Upper lobe of left lung (tissue), 6 donors: ENCODE data around the gene RBM20. TPM values are rescaled to one million over a fixed set of nuclear protein-coding genes. Genes with fewer than 3 reads are reported as not detected.

ENCODE experiments used
- ATAC-seq, 2 donors: fragments of 200-7000 bp; cut with Tn5 transposase; one replicate each; pipeline ENCODE4 v1.9.1; 2022; ENCODE audit warnings: mild to moderate bottlenecking in 2 of 2, moderate library complexity in 2 of 2; ENCODE audit not compliant: low FRiP score in 2 of 2
- DNase-seq, 2 donors: peaks; one replicate each; pipeline ENCODE4 v3.0.0-alpha.2; 2019 to 2020
- H3K27ac ChIP-seq, 4 donors: fragments of 200-600 bp; sonication (generic); one replicate each; pipeline ENCODE4 v1.5.1; 2016 to 2019
- H3K27me3 ChIP-seq, 4 donors: fragments of 200-600 bp; sonication (generic); one replicate each; pipeline ENCODE4 v1.5.1; 2017 to 2019
- H3K36me3 ChIP-seq, 4 donors: fragments of 200-600 bp; sonication (generic); one replicate each; pipeline ENCODE4 v1.5.1; 2016 to 2019
- H3K4me1 ChIP-seq, 4 donors: fragments of 200-600 bp; sonication (generic); one replicate each; pipeline ENCODE4 v1.5.1; 2018 to 2019
- H3K4me3 ChIP-seq, 4 donors: fragments of 200-600 bp; sonication (generic); one replicate each; pipeline ENCODE4 v1.5.1; 2017 to 2019; ENCODE audit warnings: mild to moderate bottlenecking in 2 of 4, moderate library complexity in 1 of 4
- H3K9me3 ChIP-seq, 4 donors: fragments of 200-600 bp; sonication (generic); one replicate each; pipeline ENCODE4 v1.5.1; 2018 to 2019
- CTCF ChIP-seq, 6 experiments: fragments of 450-650 bp in 4 of 6; fragments of 200-600 bp in 2 of 6; sonication (generic) in 2 of 6; IDR thresholded peaks; one replicate each; pipeline ENCODE4 v1.5.1; 2016 to 2019; ENCODE audit warnings: antibody characterized with exemption in 6 of 6
- EP300 ChIP-seq, 4 donors: sonication (generic); formaldehyde crosslinking; IDR thresholded peaks; one replicate each; pipeline ENCODE4 v1.5.1; 2017; ENCODE audit warnings: antibody characterized with exemption in 4 of 4, control low read depth in 2 of 4
- POLR2A ChIP-seq, 4 donors: fragments of 450-650 bp; IDR thresholded peaks; one replicate each; pipeline ENCODE4 v1.5.1; 2016 to 2017; ENCODE audit warnings: antibody characterized with exemption in 4 of 4, mild to moderate bottlenecking in 2 of 4
- POLR2AphosphoS5 ChIP-seq, 2 donors: sonication (generic); formaldehyde crosslinking; IDR thresholded peaks; one replicate each; pipeline ENCODE4 v1.5.1; 2017; ENCODE audit warnings: antibody characterized with exemption in 2 of 2
- WGBS, 2 donors: methylation state at CpG; one replicate each; pipeline ENCODE4 v1.1.5; 2017 to 2018; 5-methylcytosine and 5-hydroxymethylcytosine counted together
- total RNA-seq, 6 donors: library from RNA; depleted of rRNA in 4 of 6; stranded (reverse); fragments of >200 nt in 4 of 6; gene quantifications; one replicate each; pipeline versions ENCODE4 v1.1.0 to v1.2.1, GENCODE V29; 2016 to 2021
- donor health status: DM: no; HTN: no; CAD: no; lungs with moderate emphysema.
- donor health status: DM: no; HTN: yes; CAD: no; lungs with severe emphysema.

Gene RBM20
- total RNA-seq, 6 donors from 2014 or later: 0.11 to 7.5 (median 1.5) TPM

DNA sequence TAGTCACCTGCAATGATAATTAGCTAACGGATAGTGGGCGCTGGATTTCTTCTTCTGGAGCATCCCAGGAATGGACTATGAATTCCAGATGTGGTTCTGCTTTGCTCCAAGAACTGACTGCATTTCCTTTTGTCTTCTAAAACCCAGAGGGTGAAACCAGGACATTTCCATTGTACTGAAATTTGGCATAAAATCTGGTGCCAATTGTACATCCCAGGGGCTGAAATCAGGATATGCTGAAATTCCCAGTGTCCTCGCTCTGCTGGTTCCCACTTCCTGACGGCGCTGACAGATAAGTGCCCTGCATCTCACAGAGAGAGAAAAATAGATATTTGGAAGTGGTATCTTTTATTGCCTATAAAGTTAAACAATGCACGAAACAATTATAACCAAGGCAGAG, 31.9 kb downstream of the RBM20 start:
- H3K9me3 ChIP-seq: no peaks in the 10 kb centered on the region

DNA sequence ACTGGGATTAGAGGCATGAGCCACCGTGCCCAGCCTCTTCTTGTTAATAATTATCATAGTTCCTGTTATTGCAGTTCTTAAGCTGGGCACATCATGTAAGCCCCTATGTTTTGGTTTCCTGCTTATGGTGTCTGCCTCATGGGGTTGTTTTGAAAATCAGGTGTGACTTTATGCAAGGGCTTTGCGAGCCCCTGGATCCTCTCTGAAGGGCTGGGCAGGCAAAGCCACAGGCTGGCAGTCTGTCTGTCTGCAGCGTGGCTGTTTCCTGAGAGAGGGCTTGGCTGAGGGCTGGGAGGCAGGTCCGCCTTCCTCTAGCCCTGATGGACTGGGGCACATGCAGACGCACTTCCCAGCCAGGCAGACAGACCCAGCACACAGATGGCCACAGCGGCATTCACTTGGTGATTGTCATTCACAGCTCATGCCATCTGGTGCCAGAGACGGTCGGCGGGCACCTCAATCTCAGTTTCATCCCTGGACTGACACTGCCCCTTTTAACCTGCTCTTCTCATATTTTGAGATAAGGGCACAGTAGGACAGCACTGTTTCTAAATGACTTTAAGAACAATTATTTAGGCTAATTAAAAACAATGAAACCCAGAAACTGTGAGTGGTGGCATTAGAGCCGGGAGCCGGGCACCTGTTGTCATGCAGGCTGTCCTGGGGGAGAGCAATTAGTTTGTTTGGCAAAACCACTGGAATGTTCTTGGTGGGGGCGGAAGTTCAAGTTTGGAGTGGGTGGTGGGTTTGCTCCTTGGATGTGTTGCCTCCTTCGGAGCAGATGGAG, 35.5 kb downstream of the RBM20 start:
- TF ChIP-seq POLR2AphosphoS5 (IDR thresholded peaks at IDR 0.05): no peak
- ATAC-seq: peak in 1 of 2 donors; percentile 37
- no peaks in the 10 kb centered on the region for H3K36me3 ChIP-seq
- no peaks in the 10 kb centered on the region for H3K4me1 ChIP-seq
- no peaks in the 10 kb centered on the region for H3K9me3 ChIP-seq
- no peak overlapping the region for H3K27ac ChIP-seq
- WGBS, 2 donors: 61 to 70% methylated on average over 13 of the region's 13 CpGs
- H3K4me3 ChIP-seq: no peak overlapping the region
- no peak for DNase-seq
- no peaks in the 10 kb centered on the region for H3K27me3 ChIP-seq

More for the DNA sequence above, 31.9 kb downstream of the RBM20 start:
- peaks cover 0 to 11% (median 4%) of the 10 kb centered on the region in 4 donors for H3K4me1 ChIP-seq
- ATAC-seq: no peak
- no peak for TF ChIP-seq POLR2AphosphoS5 (IDR thresholded peaks at IDR 0.05)
- TF ChIP-seq EP300 (IDR thresholded peaks at IDR 0.05): no peak
- TF ChIP-seq CTCF (IDR thresholded peaks at IDR 0.05): no peak
- no peak for TF ChIP-seq POLR2A (IDR thresholded peaks at IDR 0.05)
- no peak overlapping the region for H3K27ac ChIP-seq
- peaks cover 0 to 5% (median 0%) of the 10 kb centered on the region in 4 donors for H3K27me3 ChIP-seq
- no peak for DNase-seq
- no peak overlapping the region for H3K4me3 ChIP-seq
- WGBS, 2 donors: 48 to 60% methylated on average over 6 of the region's 6 CpGs
- no peaks in the 10 kb centered on the region for H3K36me3 ChIP-seq

- no peak overlapping the region for H3K4me3 ChIP-seq
- TF ChIP-seq POLR2AphosphoS5 (IDR thresholded peaks at IDR 0.05) (no peak), EP300 (IDR thresholded peaks at IDR 0.05) (no peak), POLR2A (IDR thresholded peaks at IDR 0.05) (no peak), CTCF (IDR thresholded peaks at IDR 0.05) (no peak)
- ATAC-seq: peak in 1 of 2 donors; percentile 21
- no peaks in the 10 kb centered on the region for H3K27me3 ChIP-seq
- H3K36me3 ChIP-seq: no peaks in the 10 kb centered on the region
- 57 to 66% methylated on average over 17 to 18 of the region's 18 CpGs for WGBS, 2 donors
- DNase-seq: peak in 1 of 2 donors; percentile 33
- no peaks in the 10 kb centered on the region for H3K4me1 ChIP-seq
- no peak overlapping the region for H3K27ac ChIP-seq
- H3K9me3 ChIP-seq: no peaks in the 10 kb centered on the region
These were observed 36.3 kb downstream of the RBM20 start for GRCh38 chr10:110680273-110681020.

DNA sequence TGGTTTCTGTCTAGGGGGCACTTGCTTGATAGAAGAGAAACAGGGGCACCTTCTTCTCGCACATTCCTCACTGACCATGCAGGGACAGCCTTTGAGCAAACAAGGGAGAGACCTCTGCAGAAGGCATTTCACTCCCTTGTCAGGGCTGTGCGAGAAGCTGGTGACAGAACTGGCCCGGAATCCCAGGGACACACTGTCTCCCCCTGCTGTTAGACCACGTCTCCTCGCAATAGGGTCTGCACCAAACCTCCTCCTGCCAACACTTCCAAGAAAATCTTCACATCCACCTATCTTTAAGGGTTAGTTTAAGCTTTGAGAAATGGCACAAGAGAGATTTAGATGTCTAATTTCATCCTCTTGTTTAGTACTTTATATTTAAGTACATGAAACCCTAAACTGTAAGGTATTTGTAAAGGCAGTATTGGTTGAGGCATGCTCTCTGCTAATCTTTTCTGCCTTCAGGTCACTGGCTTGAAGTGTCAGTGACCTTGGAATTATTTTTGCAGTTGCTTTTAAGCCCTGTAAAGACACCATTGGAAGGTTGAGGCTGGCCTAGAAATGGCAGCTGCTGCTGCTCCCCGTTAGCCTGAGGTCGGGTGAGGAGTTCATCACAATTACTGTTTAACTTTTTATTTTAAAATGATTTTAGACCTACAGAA, 37.0 kb downstream of the RBM20 start:
- TF ChIP-seq POLR2A (IDR thresholded peaks at IDR 0.05): no peak
- TF ChIP-seq CTCF (IDR thresholded peaks at IDR 0.05): peak in 2 of 6 experiments; percentile 27
- no peak for TF ChIP-seq POLR2AphosphoS5 (IDR thresholded peaks at IDR 0.05)
- no peak for TF ChIP-seq EP300 (IDR thresholded peaks at IDR 0.05)
- Histone ChIP-seq H3K27me3 (no peaks in the 10 kb centered on the region), H3K9me3 (no peaks in the 10 kb centered on the region), H3K27ac (no peak overlapping the region), H3K36me3 (no peaks in the 10 kb centered on the region), H3K4me3 (no peak overlapping the region), H3K4me1 (no peaks in the 10 kb centered on the region)
- WGBS, 2 donors: 39 to 45% methylated on average over 7 of the region's 7 CpGs
- ATAC-seq (peak; percentile 20 to 49), DNase-seq (no peak)

DNA sequence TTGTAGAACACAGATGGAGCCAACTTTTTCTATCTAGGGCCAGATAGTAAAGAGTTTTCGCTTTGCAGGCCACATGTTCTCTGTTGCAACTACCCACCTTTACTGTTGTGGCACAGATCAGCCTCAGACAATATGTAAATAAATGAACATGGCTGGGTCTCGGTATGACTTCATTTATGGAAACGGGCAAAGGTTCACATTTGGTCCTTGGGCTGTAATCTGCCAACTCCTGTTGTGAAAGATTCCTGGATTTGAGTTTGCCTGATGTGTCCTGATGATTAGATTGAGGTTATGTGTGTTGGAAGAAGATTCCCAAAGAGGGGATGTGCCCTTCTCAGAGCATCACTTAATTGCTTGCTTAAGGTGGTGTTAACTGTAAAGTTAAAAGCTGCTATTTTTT, 38.2 kb downstream of the RBM20 start:
- Histone ChIP-seq H3K4me1 (no peaks in the 10 kb centered on the region), H3K4me3 (no peak overlapping the region), H3K36me3 (no peaks in the 10 kb centered on the region), H3K27me3 (no peaks in the 10 kb centered on the region), H3K27ac (no peak overlapping the region), H3K9me3 (no peaks in the 10 kb centered on the region)
- WGBS, 2 donors: 85 to 91% methylated on average over 3 of the region's 3 CpGs
- TF ChIP-seq EP300 (IDR thresholded peaks at IDR 0.05): no peak
- ATAC-seq (no peak), DNase-seq (no peak)
